ENCODE results near the gene RGS11.
A peak's percentile ranks its signal among the peaks of the same experiment; 100 is the strongest.

The RGS11 gene

GRCh38 chr16:275786-276232 lies at the start of gene RGS11:
RGS11 (minus strand) TSS chr16:275944; CDS start chr16:275911, 33 bp downstream.
- DNase-seq, result no peak

- peak; percentile 73 to 82 for DNase-seq
These were observed 48.9 kb upstream of the RGS11 start for GRCh38 chr16:324451-325334.

GRCh38 chr16:324201-324450 lies 48.4 kb upstream of the RGS11 start:
- DNase-seq, result no peak

- DNase-seq, result no peak
These were observed 46.9 kb upstream of the RGS11 start for GRCh38 chr16:322476-323143.

GRCh38 chr16:321532-321931 lies 45.8 kb upstream of the RGS11 start:
- DNase-seq, result no peak

- DNase-seq, result no peak
These were observed 44.5 kb upstream of the RGS11 start for GRCh38 chr16:320206-320605.

GRCh38 chr16:318628-319027 lies 42.9 kb upstream of the RGS11 start:
- DNase-seq, result no peak

- DNase-seq, result no peak
These were observed 41.8 kb upstream of the RGS11 start for GRCh38 chr16:317583-317982.

- no peak for DNase-seq
These were observed 41.2 kb upstream of the RGS11 start for GRCh38 chr16:316741-317464.

GRCh38 chr16:314795-315299 lies 39.1 kb upstream of the RGS11 start:
- DNase-seq, result no peak

GRCh38 chr16:314351-314750 lies 38.6 kb upstream of the RGS11 start:
- no peak for DNase-seq

GRCh38 chr16:311725-312124 lies 36.0 kb upstream of the RGS11 start:
- DNase-seq, result no peak

GRCh38 chr16:309476-309875 lies 33.7 kb upstream of the RGS11 start:
- no peak for DNase-seq

- no peak for DNase-seq
These were observed 32.1 kb upstream of the RGS11 start for GRCh38 chr16:307691-308312.

GRCh38 chr16:306911-307370 lies 31.2 kb upstream of the RGS11 start:
- no peak for DNase-seq

GRCh38 chr16:305916-306626 lies 30.3 kb upstream of the RGS11 start:
- DNase-seq, result no peak

- peak; percentile 28 for DNase-seq
These were observed 28.2 kb upstream of the RGS11 start for GRCh38 chr16:303760-304505.

- no peak for DNase-seq
These were observed 26.2 kb upstream of the RGS11 start for GRCh38 chr16:301950-302349.

- no peak for DNase-seq
These were observed 25.5 kb upstream of the RGS11 start for GRCh38 chr16:301235-301634.

GRCh38 chr16:297832-298231 lies 22.1 kb upstream of the RGS11 start:
- DNase-seq, result no peak

GRCh38 chr16:296806-297510 lies 21.2 kb upstream of the RGS11 start:
- no peak for DNase-seq
